DMS153 (cell line): Measurements from ENCODE around the gene DLL4.

Experiments
- DNase-seq: peaks from one replicate; lab custom pipeline; 2025; lab: John Stamatoyannopoulos, UW

The DLL4 gene

GRCh38 chr15:40928821-40929659 is at the start of gene DLL4:
Gene DLL4, plus strand, starts transcription at chr15:40929340. Its CDS starts 329 bp downstream, at chr15:40929669.
- peak; percentile 76 for DNase-seq

GRCh38 chr15:40879609-40880008 is 49.5 kb upstream of the DLL4 start:
- DNase-seq: no peak

- no peak for DNase-seq
These were observed 47.8 kb upstream of the DLL4 start for GRCh38 chr15:40881351-40881750.

GRCh38 chr15:40886586-40886985 is 42.6 kb upstream of the DLL4 start:
- no peak for DNase-seq

GRCh38 chr15:40889112-40889511 is 40.0 kb upstream of the DLL4 start:
- DNase-seq: no peak

GRCh38 chr15:40891138-40891537 is 38.0 kb upstream of the DLL4 start:
- no peak for DNase-seq

GRCh38 chr15:40891810-40892446 is 37.2 kb upstream of the DLL4 start:
- DNase-seq: peak; percentile 21

- no peak for DNase-seq
These were observed 36.6 kb upstream of the DLL4 start for GRCh38 chr15:40892447-40893012.

GRCh38 chr15:40893019-40893670 is 36.0 kb upstream of the DLL4 start:
- no peak for DNase-seq

GRCh38 chr15:40893733-40894680 is 35.1 kb upstream of the DLL4 start, which contains the start of gene VPS18:
Gene VPS18, plus strand, starts transcription at chr15:40894450. Its CDS starts 319 bp downstream, at chr15:40894769.
- peak; percentile 73 for DNase-seq

- DNase-seq: no peak
These were observed 34.3 kb upstream of the DLL4 start for GRCh38 chr15:40894681-40895448.

GRCh38 chr15:40899536-40900207 is 29.5 kb upstream of the DLL4 start:
- DNase-seq: no peak

- no peak for DNase-seq
These were observed 28.7 kb upstream of the DLL4 start for GRCh38 chr15:40900256-40901052.

- no peak for DNase-seq
These were observed 28.1 kb upstream of the DLL4 start for GRCh38 chr15:40901053-40901443.

- DNase-seq: no peak
These were observed 26.3 kb upstream of the DLL4 start for GRCh38 chr15:40902605-40903561.

GRCh38 chr15:40904552-40905201 is 24.5 kb upstream of the DLL4 start:
- no peak for DNase-seq
